Midbrain (tissue), 1 donor: ENCODE results near the gene ALKBH7.
"Not testable (repeated sequence)": the region's sequence is repeated elsewhere in the genome, so short reads cannot be mapped to it uniquely, and the experiment has no call there.

Experiments used
- DNase-seq: peaks from one replicate; lab custom pipeline; 2025; lab: John Stamatoyannopoulos, UW

The ALKBH7 gene

DNA sequence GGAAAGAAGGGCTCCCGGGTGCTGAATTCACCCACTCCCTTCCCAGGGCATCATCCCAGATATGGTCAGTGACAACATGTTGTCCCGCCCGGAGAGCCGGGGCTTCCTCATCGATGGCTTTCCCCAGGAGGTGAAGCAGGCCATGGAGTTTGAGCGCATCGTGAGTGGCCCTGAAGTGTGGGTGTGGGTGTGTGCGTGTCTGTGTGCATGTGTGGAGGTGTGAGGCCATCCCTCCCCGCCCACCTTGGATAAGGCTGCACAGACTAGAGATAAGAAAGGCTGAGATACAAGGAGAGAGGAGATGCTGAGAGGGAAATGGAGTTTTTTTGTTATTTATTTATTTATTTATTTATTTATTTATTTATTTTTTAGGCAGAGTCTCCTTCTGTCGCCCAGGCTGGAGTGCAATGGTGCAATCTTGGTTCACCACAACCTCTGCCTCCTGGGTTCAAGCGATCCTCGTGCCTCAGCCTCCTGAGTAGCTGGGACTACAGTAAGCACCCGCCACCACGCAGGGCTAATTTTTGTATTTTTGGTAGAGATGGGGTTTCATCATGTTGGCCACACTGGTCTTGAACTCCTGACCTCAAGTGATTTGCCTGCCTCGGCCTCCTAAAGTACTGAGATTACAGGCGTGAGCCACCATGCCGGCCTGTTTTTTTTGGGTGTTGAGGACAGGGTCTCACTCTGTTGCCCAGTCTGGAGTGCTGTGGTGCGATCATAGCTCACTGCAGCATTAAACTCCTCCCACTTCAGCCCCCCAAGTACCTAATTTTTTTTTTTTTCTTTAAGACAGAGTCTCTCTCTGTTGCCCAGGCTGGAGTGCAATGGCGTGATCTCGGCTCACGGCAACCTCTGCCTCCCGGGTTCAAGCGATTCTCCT, 27.7 kb downstream of the ALKBH7 start:
- DNase-seq, result not testable (repeated sequence)

DNA sequence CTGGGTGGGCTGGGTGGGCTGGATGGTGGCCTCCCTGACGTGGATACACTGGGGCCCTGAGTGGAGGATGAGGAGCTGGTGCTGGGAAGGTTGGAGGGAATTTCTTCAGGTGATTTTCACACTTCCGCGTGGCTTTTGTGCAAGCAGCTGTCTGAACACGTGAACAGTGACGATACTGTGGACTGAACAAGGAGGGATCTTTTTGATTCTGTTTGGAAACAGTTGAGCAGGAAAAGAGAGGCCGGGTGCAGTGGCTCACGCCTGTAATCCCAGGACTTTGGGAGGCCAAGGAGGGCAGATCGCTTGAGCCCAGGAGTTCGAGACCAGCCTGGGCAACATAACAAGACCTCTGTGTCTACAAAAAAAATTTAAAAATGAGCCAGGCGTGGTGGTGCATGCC, 29.5 kb downstream of the ALKBH7 start:
- no peak for DNase-seq

DNA sequence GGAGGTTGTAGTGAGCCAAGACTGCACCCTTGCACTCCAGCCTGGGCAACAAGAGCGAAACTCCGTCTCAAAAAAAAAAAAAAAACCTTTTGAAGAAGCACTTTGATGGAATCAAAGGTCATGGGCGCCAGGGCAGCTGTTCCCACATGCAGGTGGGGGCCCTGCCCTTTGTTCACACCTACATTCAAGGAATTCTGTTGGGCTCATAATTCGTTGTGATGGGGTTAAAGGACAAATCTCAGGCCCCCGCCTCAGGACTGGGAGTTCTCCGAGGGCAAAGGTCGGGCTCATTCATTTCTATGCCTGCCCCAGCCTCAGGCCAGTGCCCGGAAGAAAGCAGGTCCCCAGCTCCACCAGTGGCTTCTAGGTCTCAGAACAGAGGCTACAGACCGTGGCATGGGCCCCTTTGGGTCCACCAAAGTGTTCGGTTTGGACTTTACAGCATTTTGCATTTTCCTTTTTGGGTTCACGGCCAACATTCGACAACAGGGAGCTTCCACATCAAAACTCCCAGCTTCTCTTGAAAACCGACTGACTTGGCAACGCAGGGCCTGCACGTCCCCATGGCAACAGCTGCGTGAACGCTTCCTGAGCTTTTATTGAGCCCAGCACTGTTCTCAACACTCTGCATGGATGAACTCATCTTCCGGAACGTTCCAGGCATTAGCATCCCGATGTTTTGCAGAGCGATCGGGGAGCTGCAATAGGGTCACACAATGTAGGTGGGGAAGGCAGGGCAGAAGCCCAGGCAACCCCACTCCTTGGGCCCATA, 30.4 kb downstream of the ALKBH7 start:
- peak; percentile 59 for DNase-seq

DNA sequence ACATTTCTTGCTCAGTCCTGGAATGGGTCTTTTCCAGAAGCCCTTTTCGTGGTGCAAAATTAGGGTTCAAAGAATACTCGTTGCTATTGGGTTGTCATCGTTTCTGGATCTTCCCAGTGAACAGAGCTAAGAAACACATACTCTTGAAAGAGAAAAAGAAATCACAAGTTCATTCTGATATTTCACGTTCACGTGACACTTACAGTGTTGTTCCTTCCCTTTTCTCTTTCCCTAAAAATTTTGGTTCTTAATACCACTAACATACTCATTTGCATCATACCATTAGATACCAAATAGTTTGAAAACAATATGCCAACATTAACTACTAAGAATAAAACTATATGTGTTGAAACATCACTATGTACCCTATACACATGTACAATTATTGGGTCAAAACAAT, 33.8 kb downstream of the ALKBH7 start:
- DNase-seq, result no peak

DNA sequence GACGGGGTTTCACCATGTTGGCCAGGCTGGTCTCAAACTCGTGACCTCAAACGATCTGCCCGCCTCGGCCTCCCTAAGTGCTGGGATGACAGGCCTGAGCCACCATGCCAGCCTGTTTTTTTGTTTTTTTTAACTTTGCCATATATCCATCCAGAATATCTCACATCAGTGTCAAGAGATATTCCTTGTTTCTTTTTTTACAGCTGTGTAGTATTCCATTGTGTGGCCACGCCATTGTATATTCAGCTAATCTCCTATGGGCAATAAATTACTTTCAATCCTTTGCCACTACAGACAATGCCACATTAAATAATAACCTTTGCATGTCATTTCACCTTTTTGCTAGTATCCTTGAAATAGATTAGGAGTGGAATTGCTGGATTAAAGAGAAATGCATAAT, 36.8 kb downstream of the ALKBH7 start:
- no peak for DNase-seq

DNA sequence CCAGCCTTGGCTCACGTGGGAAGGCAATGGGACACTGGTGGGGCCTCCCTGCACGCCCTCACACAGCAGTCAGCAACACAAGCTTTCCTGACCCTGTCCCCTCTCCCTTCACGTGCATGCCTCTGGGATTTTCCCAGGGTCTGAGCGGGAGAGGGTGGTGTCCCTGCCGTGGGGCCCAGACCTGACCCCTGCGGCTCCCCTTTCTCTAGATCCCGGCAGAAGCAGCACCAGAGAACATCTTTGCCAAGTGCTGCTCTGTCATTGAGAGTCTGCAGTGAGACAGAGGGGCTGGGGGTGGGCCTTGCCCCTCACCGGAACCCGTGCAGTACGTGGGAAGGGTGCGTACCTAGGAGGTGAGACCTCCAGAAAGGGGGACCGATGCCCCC, 39.5 kb downstream of the ALKBH7 start:
- DNase-seq, result no peak

DNA sequence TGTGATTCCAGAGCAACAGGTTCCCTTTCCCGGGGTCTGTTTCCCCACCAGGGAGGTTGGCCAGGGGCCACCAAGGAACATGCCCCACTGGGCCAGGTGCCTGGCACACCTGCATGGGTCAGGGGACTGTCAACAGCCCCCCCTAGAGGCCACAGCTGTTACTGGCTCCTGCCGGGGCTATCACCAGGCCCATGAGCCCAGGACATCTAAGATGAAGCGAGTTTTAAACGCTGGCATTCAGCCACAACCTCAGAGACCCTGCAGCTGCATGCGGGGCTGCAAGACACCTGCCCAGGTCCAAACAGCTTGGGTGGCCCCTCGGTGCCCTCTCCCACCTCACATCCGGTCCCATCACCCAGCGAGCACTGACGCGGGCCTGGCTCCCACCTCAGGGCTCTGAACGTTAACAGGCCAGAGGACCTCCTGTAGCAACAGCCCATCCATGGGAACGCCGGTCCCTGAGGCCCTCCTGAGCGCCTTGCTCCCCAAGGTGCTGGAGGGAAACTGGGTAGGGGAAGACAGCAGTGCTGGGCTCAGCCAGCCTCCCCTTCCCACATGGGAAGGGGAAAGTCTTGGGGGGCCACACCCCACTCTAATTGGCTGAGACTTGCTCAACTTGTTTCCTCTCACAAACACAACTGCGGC, 40.0 kb downstream of the ALKBH7 start:
- DNase-seq, result no peak

DNA sequence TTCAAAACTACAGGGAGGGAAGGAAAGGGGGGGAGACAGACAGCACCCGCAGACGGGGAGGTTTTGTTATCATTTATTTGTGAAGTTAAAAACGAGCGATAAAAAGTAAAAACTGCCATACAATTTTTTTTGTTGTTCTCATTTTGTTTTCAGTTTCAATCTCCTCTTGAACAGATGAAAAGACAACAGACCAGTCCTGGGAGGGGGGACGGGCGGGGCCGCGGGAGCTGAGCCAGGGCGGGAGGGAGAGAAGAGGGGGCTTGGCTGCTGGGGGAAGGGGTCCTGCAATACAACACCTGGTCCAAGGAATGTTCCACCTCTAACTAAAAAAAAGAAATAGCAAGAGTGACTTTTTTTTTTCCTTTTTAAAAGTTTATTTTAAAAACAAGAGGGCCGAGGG, 40.7 kb downstream of the ALKBH7 start:
- no peak for DNase-seq

DNA sequence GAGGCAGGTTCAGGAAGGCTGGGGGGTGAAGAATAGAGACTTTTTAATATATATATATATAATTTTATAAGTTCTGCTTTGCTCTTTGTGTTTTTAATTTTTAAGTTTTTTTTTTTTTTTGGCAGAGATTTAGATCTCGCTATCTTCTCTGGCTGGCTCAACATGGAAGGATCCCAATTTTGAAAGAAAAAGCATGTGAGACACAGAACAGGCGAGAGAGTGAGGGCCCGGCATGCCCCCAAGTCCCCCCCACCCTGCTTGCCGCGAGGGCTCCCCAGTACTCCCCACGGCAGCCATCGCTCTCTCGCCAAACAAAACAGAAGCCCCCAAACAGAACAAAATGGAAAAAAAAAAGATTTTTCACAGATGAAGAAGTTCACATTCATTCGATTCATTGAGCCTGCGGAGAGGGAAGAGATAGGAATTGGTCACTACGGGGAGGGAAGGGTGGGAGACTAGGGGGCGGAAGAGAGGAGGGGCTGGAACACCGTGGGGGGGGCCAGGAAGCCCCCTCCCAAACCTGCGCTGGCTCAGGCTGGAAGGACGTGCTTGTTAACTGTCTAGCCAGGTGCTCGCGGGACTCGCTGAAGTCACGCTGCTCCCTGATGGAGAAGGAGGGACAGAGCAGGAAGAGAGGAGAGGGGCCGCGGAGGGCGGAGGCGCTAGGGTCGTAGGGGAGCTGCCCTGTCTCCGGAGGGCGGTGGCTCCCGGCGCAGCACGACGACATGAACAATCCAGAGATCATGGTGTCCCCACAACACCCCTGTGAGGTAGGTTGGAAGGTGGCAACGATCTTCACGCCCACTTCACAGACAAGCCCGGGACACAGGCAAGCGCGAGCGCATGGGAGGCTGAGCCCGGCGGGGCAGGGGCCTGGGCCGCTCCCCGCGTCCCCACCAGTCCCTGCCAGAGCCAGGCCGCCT, 41.4 kb downstream of the ALKBH7 start:
- DNase-seq, result no peak

DNA sequence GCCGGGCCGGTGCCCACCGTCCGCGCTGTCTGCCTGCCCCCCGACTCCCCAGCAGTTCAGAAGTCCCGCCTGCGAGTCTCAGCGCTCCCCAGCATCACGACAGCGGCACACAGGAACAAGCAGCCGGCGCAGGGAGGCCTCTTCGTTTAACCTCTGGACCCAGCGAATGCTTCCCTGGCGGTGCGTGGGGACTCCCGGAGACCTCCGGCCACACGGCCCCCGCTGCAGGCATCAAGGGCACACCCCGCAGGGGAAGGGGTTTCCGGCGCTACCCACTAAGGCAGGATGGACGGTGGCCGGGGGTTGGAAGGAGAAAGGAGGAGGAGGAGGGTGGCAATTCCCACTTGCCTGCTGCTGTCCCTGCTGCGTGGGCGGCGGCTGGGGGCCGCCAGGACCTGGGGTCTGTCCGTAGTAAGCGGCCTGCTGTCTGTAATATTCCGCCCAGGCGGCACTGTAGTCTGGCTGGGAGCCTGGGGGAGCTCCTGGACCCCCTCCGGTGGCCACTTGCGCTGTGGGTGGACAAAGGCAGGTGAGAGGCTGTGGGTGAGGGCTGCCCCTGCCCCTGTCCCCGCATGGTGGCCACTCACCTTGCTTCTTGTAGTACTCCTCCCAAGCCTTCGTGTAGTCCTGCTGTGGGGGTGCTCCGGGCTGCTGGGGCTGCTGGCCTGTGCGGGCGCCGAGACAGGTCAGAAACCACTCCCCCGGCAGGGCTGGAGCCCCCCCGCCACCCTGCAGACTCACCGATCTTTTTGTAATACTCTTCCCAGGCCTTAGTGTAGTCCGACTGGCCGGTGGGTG, 42.4 kb downstream of the ALKBH7 start:
- no peak for DNase-seq

DNA sequence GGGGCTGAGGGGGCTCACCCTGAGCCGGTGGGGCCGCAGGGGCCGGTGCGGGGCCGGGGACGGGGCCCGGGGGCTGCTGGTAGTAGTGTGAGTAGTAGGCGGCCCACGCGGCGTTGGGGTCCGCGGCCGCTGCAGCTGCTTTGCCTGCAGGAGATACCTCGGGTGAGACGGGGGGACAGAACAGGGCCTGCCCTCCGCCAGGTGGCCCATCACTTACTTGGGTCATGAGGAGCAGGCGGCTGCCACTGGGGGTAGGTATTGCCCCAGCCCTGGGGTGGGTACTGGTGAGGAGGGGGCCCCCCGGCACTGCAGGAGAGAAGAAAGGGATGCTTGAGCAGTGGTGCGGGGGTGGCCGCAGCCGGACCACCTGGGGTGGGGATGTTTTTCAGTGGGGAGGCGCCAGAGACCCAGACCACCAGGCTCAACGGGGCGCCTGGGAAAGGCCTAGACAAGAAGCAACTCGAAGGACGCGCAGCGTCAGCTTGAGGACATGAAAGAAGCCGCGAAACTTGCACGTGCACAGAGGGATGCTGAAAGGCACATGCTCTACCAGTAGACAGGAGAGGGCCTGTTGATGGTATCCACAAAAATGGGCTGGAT, 43.1 kb downstream of the ALKBH7 start:
- DNase-seq, result no peak

DNA sequence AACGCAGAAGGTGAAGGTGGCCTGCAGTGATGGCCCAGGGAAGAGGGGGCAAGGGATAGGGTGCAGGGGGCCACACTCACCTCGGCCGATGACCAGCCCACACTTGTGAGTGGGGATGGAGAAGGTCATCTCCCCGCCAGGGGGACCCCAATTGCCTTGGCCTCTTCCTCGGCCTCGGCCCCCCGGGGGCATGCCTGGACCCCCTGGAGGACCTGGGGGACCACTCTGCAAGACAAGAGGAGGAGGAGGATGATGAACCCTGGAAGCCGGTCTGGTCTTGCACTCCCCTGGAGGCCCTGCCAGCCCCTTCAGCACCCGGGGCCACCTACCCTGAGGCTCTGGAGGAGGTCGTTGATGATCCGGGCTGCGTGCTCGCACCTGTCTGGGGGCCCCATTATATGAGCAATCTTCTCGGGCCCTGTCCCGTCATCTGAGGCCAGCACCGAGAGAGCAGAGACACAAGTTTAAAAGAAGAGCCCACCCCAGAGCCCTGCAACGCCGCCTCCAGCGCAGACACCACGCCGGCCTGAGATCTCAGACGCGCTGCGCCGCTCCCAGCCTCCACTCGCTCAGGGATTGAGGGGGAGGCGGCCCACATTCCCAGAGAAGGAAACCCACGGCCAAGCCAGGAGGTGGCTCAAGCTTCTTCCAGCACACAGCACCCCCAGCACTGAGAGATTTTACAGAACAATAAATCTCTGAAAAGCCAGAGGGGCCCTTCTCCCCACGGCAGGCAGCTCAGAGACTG, 44.2 kb downstream of the ALKBH7 start:
- DNase-seq, result no peak

DNA sequence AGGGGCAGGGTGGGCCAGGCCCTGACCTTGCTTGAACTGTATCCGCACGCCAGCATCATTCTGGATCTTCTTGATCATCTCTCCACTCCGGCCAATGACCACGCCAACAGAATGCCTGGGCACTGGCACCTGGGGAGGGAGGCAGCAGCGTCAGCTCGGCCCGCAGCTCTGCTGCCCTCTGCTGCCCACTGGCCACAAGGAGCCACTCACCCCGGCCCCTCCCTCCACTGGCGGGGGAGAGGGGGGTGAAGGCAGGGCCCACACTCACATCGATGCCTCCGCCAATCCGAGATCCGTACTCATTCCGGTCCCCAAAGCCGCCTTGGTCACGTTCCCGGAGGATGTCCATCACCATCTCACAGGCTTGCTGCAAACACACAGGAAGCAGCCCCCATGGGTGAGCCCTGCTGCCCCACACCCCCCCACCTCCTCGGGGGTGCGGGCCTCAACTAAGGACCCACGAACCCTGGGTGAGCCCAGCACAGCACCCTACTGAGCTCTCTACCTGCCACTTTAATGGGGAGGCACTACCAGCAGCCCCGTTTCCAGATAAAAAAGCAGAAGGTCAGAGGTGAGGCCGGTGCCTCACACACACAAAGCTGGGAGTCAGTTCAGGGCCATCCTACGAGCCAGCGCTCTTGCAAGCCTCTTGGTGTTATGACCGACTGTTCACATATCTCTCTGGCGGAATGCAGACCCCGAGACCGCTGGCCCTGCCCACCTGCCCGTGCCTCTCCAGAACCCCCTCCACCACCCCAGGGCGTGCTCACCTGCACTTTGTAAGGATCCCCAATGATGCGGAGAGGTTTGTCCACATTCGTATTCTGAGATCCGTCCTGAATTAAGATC, 45.3 kb downstream of the ALKBH7 start:
- peak; percentile 43 for DNase-seq

DNA sequence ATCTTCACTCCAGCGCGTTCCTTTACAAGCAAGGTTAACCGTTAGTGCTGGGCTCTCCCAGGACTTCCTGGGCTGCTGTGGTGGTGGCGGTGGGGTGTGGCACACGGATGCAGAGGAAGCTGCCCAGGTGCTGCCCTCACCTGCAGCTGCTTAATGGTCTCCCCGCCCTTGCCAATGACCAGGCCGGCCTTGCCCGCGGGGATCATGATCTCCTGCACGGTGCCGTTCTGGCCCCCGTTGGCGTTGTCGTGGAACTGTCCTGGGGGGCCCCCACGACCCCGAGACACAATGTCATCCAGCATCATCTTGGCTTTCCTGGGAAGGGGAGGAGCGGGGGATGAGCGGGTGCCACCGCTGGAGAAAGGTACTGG, 46.0 kb downstream of the ALKBH7 start:
- no peak for DNase-seq

DNA sequence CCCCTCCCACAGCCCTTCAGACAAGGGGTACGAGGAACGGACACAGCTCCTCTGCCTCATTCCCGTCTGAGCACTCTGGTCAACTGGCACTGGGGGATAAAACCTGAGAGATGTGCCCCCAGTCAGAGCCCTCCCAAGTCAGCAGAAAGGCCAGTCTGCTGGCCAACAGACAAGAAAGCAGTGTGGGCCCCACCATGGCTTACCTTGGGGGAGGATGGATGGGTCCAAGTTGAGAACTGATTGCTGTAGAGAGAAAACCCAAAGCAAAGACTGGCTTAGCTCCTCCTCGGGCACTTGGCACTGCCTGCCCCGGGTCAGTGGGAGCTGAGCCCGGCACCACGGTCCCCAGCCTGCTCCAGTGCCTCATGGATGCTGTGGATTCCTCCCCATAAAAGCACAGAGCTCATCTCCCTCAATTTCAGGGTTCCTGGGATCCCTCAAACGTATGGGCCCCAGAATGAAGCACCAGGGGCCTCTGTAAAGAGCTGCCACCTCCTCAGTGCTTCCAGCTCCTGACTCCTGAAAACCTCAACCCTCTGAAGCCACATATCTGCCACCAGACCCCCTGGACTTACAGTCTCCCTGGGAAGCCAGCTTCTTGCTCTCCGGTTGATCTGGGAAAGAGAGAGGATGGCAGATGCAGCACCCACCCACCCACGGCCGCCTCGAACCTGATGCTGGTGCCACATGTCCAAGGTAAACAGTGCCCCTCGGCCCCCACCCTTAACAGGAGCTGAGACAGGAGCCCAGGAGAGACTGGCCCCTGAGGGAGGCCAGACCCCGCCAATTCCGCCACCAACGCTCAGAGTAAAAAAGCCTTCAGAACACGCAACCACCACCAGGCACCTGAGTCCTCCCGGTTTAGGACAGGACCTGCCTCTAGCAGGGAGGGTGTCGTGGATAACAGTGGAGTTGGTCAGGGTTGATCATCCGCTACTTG, 48.8 kb downstream of the ALKBH7 start:
- no peak for DNase-seq

DNA sequence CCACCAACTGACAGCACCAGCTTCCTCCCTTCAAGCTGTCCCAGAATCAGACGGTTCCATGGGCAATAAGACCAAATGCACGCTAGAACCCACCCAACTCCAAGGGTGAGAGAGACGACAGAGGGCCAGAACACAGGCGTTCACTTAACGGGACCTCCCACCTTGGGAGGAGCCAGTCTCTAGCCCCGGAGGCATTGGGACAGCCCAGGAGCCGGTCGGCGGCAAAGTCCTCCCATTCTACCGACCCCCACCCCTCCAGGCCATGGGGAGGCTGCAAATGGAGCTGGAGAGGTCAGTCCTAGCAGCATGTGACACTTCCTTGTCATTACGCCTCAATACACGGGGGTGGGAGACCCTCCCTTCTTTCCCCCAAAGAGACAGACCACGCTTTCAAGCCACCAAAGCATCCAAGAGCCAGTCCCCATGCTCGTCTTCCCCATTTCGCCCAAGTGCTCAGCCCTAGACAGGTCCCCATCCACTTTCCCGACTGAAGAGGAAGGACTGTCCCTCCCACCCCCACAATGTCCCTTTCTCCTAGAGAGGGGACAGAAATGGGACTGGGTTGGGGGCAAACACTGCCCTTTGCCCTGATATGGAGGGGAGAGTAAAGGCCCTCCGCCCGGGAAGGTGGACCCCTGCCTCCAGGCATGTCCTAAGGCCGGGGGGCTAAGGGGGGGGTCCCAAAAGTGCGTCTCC, 51.1 kb downstream of the ALKBH7 start:
- no peak for DNase-seq
